ENCODE data around the gene ZCCHC17. TPM values are rescaled to one million over a fixed set of nuclear protein-coding genes. Genes with fewer than 3 reads are reported as not detected.
"Not testable (repeated sequence)": the region's sequence is repeated elsewhere in the genome, so short reads cannot be mapped to it uniquely, and the experiment has no call there.

The ZCCHC17 gene
- total and polyA plus RNA-seq, 4 donors = 49.0 to 93.8 (median 75.7) TPM

- Histone ChIP-seq H3K27ac (ENCODE audit: low read depth, low read length) (no peak overlapping the region), H3K27me3 (ENCODE audit: control insufficient read depth, insufficient read depth, low read length) (no peaks in the 10 kb centered on the region), H3K9me3 (ENCODE audit: control insufficient read depth, insufficient read depth, low read length) (no peaks in the 10 kb centered on the region), H3K4me1 (ENCODE audit: control insufficient read depth, insufficient read depth, low read length) (peaks cover 15% of the 10 kb centered on the region), H3K36me3 (ENCODE audit: control insufficient read depth, insufficient read depth, low read length) (no peaks in the 10 kb centered on the region), H3K4me3 (ENCODE audit: low read depth, low read length) (no peak overlapping the region)
- WGBS (ENCODE audit: insufficient coverage) = 84% methylated on average over 4 of the region's 6 CpGs
- no peak for DNase-seq (ENCODE audit: low read depth in 4 of 6, low spot score in 6 of 6)
Measured at GRCh38 chr1:31381394-31382294, 84.8 kb downstream of the ZCCHC17 start.

- DNase-seq (ENCODE audit: low read depth in 4 of 6, low spot score in 6 of 6) = peak in 1 of 6 donors; percentile 37
- no peak overlapping the region for H3K4me3 ChIP-seq (ENCODE audit: low read depth, low read length)
- no peaks in the 10 kb centered on the region for H3K9me3 ChIP-seq (ENCODE audit: control insufficient read depth, insufficient read depth, low read length)
- 100% methylated on average over 2 of the region's 3 CpGs for WGBS (ENCODE audit: insufficient coverage)
- no peak overlapping the region for H3K27ac ChIP-seq (ENCODE audit: low read depth, low read length)
- no peaks in the 10 kb centered on the region for H3K27me3 ChIP-seq (ENCODE audit: control insufficient read depth, insufficient read depth, low read length)
- peaks cover 10% of the 10 kb centered on the region for H3K4me1 ChIP-seq (ENCODE audit: control insufficient read depth, insufficient read depth, low read length)
- no peaks in the 10 kb centered on the region for H3K36me3 ChIP-seq (ENCODE audit: control insufficient read depth, insufficient read depth, low read length)
Measured at GRCh38 chr1:31382379-31382989, 85.7 kb downstream of the ZCCHC17 start.

GRCh38 chr1:31383967-31384366 is 87.1 kb downstream of the ZCCHC17 start:
- H3K27me3 ChIP-seq (ENCODE audit: control insufficient read depth, insufficient read depth, low read length) = no peaks in the 10 kb centered on the region
- no CpG with 5 or more reads among the region's 1 CpG for WGBS (ENCODE audit: insufficient coverage)
- H3K27ac ChIP-seq (ENCODE audit: low read depth, low read length) = no peak overlapping the region
- H3K9me3 ChIP-seq (ENCODE audit: control insufficient read depth, insufficient read depth, low read length) = no peaks in the 10 kb centered on the region
- H3K36me3 ChIP-seq (ENCODE audit: control insufficient read depth, insufficient read depth, low read length) = no peaks in the 10 kb centered on the region
- no peak for DNase-seq (ENCODE audit: low read depth in 4 of 6, low spot score in 6 of 6)
- no peak overlapping the region for H3K4me3 ChIP-seq (ENCODE audit: low read depth, low read length)
- H3K4me1 ChIP-seq (ENCODE audit: control insufficient read depth, insufficient read depth, low read length) = peaks cover 10% of the 10 kb centered on the region

- H3K36me3 ChIP-seq (ENCODE audit: control insufficient read depth, insufficient read depth, low read length); H3K27me3 ChIP-seq (ENCODE audit: control insufficient read depth, insufficient read depth, low read length); H3K27ac ChIP-seq (ENCODE audit: low read depth, low read length); H3K4me3 ChIP-seq (ENCODE audit: low read depth, low read length); H3K9me3 ChIP-seq (ENCODE audit: control insufficient read depth, insufficient read depth, low read length); H3K4me1 ChIP-seq (ENCODE audit: control insufficient read depth, insufficient read depth, low read length); DNase-seq (ENCODE audit: low read depth in 4 of 6, low spot score in 6 of 6): not testable (repeated sequence)
- WGBS (ENCODE audit: insufficient coverage) = 85% methylated on average over 7 of the region's 8 CpGs
Measured at GRCh38 chr1:31386576-31387243, 89.9 kb downstream of the ZCCHC17 start.

- Histone ChIP-seq H3K36me3 (ENCODE audit: control insufficient read depth, insufficient read depth, low read length) (no peaks in the 10 kb centered on the region), H3K27me3 (ENCODE audit: control insufficient read depth, insufficient read depth, low read length) (no peaks in the 10 kb centered on the region), H3K27ac (ENCODE audit: low read depth, low read length) (no peak overlapping the region), H3K9me3 (ENCODE audit: control insufficient read depth, insufficient read depth, low read length) (no peaks in the 10 kb centered on the region), H3K4me1 (ENCODE audit: control insufficient read depth, insufficient read depth, low read length) (no peaks in the 10 kb centered on the region), H3K4me3 (ENCODE audit: low read depth, low read length) (no peak overlapping the region)
- no peak for DNase-seq (ENCODE audit: low read depth in 4 of 6, low spot score in 6 of 6)
- WGBS (ENCODE audit: insufficient coverage) = 62% methylated on average over 10 of the region's 10 CpGs
Measured at GRCh38 chr1:31387612-31388011, 90.8 kb downstream of the ZCCHC17 start.

GRCh38 chr1:31389616-31390015 is 92.8 kb downstream of the ZCCHC17 start:
- H3K27ac ChIP-seq (ENCODE audit: low read depth, low read length) = no peak overlapping the region
- 88% methylated on average over 1 of the region's 7 CpGs for WGBS (ENCODE audit: insufficient coverage)
- no peak for DNase-seq (ENCODE audit: low read depth in 4 of 6, low spot score in 6 of 6)
- H3K36me3 ChIP-seq (ENCODE audit: control insufficient read depth, insufficient read depth, low read length) = no peaks in the 10 kb centered on the region
- H3K9me3 ChIP-seq (ENCODE audit: control insufficient read depth, insufficient read depth, low read length) = no peaks in the 10 kb centered on the region
- no peaks in the 10 kb centered on the region for H3K27me3 ChIP-seq (ENCODE audit: control insufficient read depth, insufficient read depth, low read length)
- H3K4me3 ChIP-seq (ENCODE audit: low read depth, low read length) = no peak overlapping the region
- H3K4me1 ChIP-seq (ENCODE audit: control insufficient read depth, insufficient read depth, low read length) = peaks cover 4% of the 10 kb centered on the region

- no peaks in the 10 kb centered on the region for H3K9me3 ChIP-seq (ENCODE audit: control insufficient read depth, insufficient read depth, low read length)
- no peak overlapping the region for H3K4me3 ChIP-seq (ENCODE audit: low read depth, low read length)
- peaks cover 8% of the 10 kb centered on the region for H3K4me1 ChIP-seq (ENCODE audit: control insufficient read depth, insufficient read depth, low read length)
- no peak overlapping the region for H3K27ac ChIP-seq (ENCODE audit: low read depth, low read length)
- H3K27me3 ChIP-seq (ENCODE audit: control insufficient read depth, insufficient read depth, low read length) = no peaks in the 10 kb centered on the region
- H3K36me3 ChIP-seq (ENCODE audit: control insufficient read depth, insufficient read depth, low read length) = no peaks in the 10 kb centered on the region
- DNase-seq (ENCODE audit: low read depth in 4 of 6, low spot score in 6 of 6) = no peak
- WGBS (ENCODE audit: insufficient coverage) = 90% methylated on average over 6 of the region's 7 CpGs
Measured at GRCh38 chr1:31390071-31390470, 93.2 kb downstream of the ZCCHC17 start.

GRCh38 chr1:31393463-31393862 is 96.6 kb downstream of the ZCCHC17 start:
- H3K27me3 ChIP-seq (ENCODE audit: control insufficient read depth, insufficient read depth, low read length) = no peaks in the 10 kb centered on the region
- H3K27ac ChIP-seq (ENCODE audit: low read depth, low read length) = no peak overlapping the region
- H3K4me1 ChIP-seq (ENCODE audit: control insufficient read depth, insufficient read depth, low read length) = peaks cover 9% of the 10 kb centered on the region
- H3K36me3 ChIP-seq (ENCODE audit: control insufficient read depth, insufficient read depth, low read length) = no peaks in the 10 kb centered on the region
- H3K4me3 ChIP-seq (ENCODE audit: low read depth, low read length) = no peak overlapping the region
- no peak for DNase-seq (ENCODE audit: low read depth in 4 of 6, low spot score in 6 of 6)
- no peaks in the 10 kb centered on the region for H3K9me3 ChIP-seq (ENCODE audit: control insufficient read depth, insufficient read depth, low read length)

GRCh38 chr1:31394584-31395193 is 97.9 kb downstream of the ZCCHC17 start:
- Histone ChIP-seq H3K4me1 (ENCODE audit: control insufficient read depth, insufficient read depth, low read length) (peaks cover 9% of the 10 kb centered on the region), H3K27me3 (ENCODE audit: control insufficient read depth, insufficient read depth, low read length) (no peaks in the 10 kb centered on the region), H3K36me3 (ENCODE audit: control insufficient read depth, insufficient read depth, low read length) (no peaks in the 10 kb centered on the region), H3K27ac (ENCODE audit: low read depth, low read length) (no peak overlapping the region), H3K4me3 (ENCODE audit: low read depth, low read length) (peak overlapping the region; percentile 40), H3K9me3 (ENCODE audit: control insufficient read depth, insufficient read depth, low read length) (no peaks in the 10 kb centered on the region)
- 2% methylated on average over 36 of the region's 36 CpGs for WGBS (ENCODE audit: insufficient coverage)
- peak in 5 of 6 donors; percentile 49 to 92 (median 67) for DNase-seq (ENCODE audit: low read depth in 4 of 6, low spot score in 6 of 6)

Data from spinal cord (tissue), 10 donors.